ENCODE results near the gene CDC34. TPM values are rescaled to one million over a fixed set of nuclear protein-coding genes. Genes with fewer than 3 reads are reported as not detected.

Gene CDC34
- total RNA-seq, 2 donors from 2014 or later: 77.0 to 101 TPM

- intact Hi-C loops (cut with DNase I): no loop called here
- peaks cover 0 to 4% of the 10 kb centered on the region in 2 donors for H3K27me3 ChIP-seq
These were observed 17.6 kb downstream of the CDC34 start for GRCh38 chr19:548886-549830.

DNA sequence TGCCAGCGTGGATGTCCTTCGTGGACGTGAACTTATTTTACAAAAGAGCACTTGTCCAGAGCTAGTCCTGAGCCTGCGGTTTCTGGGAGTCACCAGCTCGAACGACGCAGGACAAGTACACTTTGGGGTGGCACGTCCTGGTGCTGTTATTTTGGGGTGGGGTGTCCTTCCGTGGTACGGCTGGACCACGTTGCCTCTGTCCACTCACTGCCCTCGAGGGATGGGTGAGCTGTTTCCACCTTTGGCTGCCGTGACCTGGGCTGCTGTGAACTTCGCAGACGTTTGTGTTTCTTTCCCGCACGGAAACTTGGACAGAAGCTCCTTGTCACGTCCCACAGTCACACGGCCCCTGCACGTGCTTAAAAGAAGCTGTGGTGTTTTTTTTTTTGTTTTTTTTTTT is 23.3 kb downstream of the CDC34 start:
- Histone ChIP-seq H3K9me3 (no peaks in the 10 kb centered on the region), H3K4me1 (peaks cover 3% of the 10 kb centered on the region), H3K27me3 (peaks cover 0 to 3% of the 10 kb centered on the region in 2 donors), H3K36me3 (replicated peaks in 1 of 2; ENCODE audit: insufficient read depth in 1 of 2, low read depth in 2 of 2) (no peaks in the 10 kb centered on the region), H3K4me3 (no peak overlapping the region), H3K27ac (no peak overlapping the region)
- WGBS, 2 donors: 58 to 62% methylated on average over 18 to 20 of the region's 20 CpGs
- DNase-seq (no peak), ATAC-seq (no peak)
- TF ChIP-seq POLR2A (IDR thresholded peaks at IDR 0.05) (no peak), CTCF (IDR thresholded peaks at IDR 0.05) (no peak)
- intact Hi-C loops (cut with DNase I): no loop called here

More at GRCh38 chr19:548886-549830, 17.6 kb downstream of the CDC34 start:
- 62 to 77% methylated on average over 14 to 40 of the region's 52 CpGs for WGBS, 2 donors
- no peak for DNase-seq
- ATAC-seq: no peak
- no peak for TF ChIP-seq POLR2A (IDR thresholded peaks at IDR 0.05)
- no peak for TF ChIP-seq CTCF (IDR thresholded peaks at IDR 0.05)
- Histone ChIP-seq H3K4me1 (peaks cover 3% of the 10 kb centered on the region), H3K36me3 (replicated peaks in 1 of 2; ENCODE audit: insufficient read depth in 1 of 2, low read depth in 2 of 2) (no peaks in the 10 kb centered on the region), H3K9me3 (no peaks in the 10 kb centered on the region), H3K27ac (no peak overlapping the region), H3K4me3 (no peak overlapping the region)

DNA sequence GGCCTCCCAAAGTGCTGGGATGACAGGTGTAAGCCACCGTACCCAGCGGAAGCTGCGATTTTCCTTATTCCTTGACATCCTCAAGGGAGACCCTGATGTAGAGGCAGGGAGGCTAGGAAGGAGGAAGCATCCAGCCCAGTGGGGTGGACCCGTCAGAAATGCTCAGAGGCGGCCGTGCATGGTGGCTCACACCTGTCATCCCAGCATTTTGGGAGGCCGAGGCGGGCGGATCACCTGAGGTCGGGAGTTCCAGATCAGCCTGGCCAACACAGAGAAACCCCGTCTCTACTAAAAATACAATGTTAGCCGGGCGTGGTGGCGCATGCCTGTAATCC is 23.9 kb downstream of the CDC34 start:
- Histone ChIP-seq H3K36me3 (replicated peaks in 1 of 2; ENCODE audit: insufficient read depth in 1 of 2, low read depth in 2 of 2) (no peaks in the 10 kb centered on the region), H3K9me3 (no peaks in the 10 kb centered on the region), H3K4me1 (peaks cover 3% of the 10 kb centered on the region), H3K27ac (no peak overlapping the region), H3K27me3 (no peaks in the 10 kb centered on the region), H3K4me3 (no peak overlapping the region)
- no peak for TF ChIP-seq CTCF (IDR thresholded peaks at IDR 0.05)
- TF ChIP-seq POLR2A (IDR thresholded peaks at IDR 0.05): no peak
- ATAC-seq (no peak), DNase-seq (no peak)
- intact Hi-C loops (cut with DNase I): no loop called here
- 88 to 92% methylated on average over 13 to 14 of the region's 14 CpGs for WGBS, 2 donors

- Histone ChIP-seq H3K36me3 (replicated peaks in 1 of 2; ENCODE audit: insufficient read depth in 1 of 2, low read depth in 2 of 2) (no peaks in the 10 kb centered on the region), H3K4me1 (no peaks in the 10 kb centered on the region), H3K4me3 (no peak overlapping the region), H3K27me3 (no peaks in the 10 kb centered on the region), H3K27ac (no peak overlapping the region), H3K9me3 (no peaks in the 10 kb centered on the region)
- intact Hi-C loops (cut with DNase I): no loop called here
- TF ChIP-seq POLR2A (IDR thresholded peaks at IDR 0.05) (no peak), CTCF (IDR thresholded peaks at IDR 0.05) (no peak)
- WGBS, 2 donors: 57 to 66% methylated on average over 6 to 31 of the region's 31 CpGs
- no peak for ATAC-seq
- DNase-seq: no peak
These were observed 25.2 kb downstream of the CDC34 start for GRCh38 chr19:556611-557382.
